Measurements from ENCODE around the gene HTRA1.

The HTRA1 gene

GRCh38 chr10:122461367-122461728 lies at the start of gene HTRA1:
TSS of gene HTRA1 (plus strand) at chr10:122461553. CDS start at chr10:122461653, 100 bp downstream.
- DNase-seq, result no peak

GRCh38 chr10:122413327-122413726 lies 48.0 kb upstream of the HTRA1 start:
- DNase-seq, result no peak

GRCh38 chr10:122417667-122418066 lies 43.7 kb upstream of the HTRA1 start:
- no peak for DNase-seq

GRCh38 chr10:122419016-122419415 lies 42.3 kb upstream of the HTRA1 start:
- no peak for DNase-seq

GRCh38 chr10:122419876-122420623 lies 41.3 kb upstream of the HTRA1 start:
- DNase-seq, result no peak

- no peak for DNase-seq
Observed at GRCh38 chr10:122420624-122421007, 40.7 kb upstream of the HTRA1 start.

GRCh38 chr10:122421054-122421625 lies 40.2 kb upstream of the HTRA1 start:
- DNase-seq, result no peak

- no peak for DNase-seq
Observed at GRCh38 chr10:122421742-122422141, 39.6 kb upstream of the HTRA1 start.

GRCh38 chr10:122422266-122422989 lies 38.9 kb upstream of the HTRA1 start:
- DNase-seq, result no peak

- no peak for DNase-seq
Observed at GRCh38 chr10:122424059-122424458, 37.3 kb upstream of the HTRA1 start.

- no peak for DNase-seq
Observed at GRCh38 chr10:122426829-122427228, 34.5 kb upstream of the HTRA1 start.

- no peak for DNase-seq
Observed at GRCh38 chr10:122427280-122427679, 34.1 kb upstream of the HTRA1 start.

GRCh38 chr10:122435212-122435827 lies 26.0 kb upstream of the HTRA1 start:
- no peak for DNase-seq

- no peak for DNase-seq
Observed at GRCh38 chr10:122441961-122442360, 19.4 kb upstream of the HTRA1 start.

GRCh38 chr10:122445469-122445868 lies 15.9 kb upstream of the HTRA1 start:
- DNase-seq, result no peak

GRCh38 chr10:122445904-122446303 lies 15.4 kb upstream of the HTRA1 start:
- DNase-seq, result no peak

GRCh38 chr10:122446668-122447423 lies 14.5 kb upstream of the HTRA1 start:
- DNase-seq, result no peak

GRCh38 chr10:122448600-122448999 lies 12.8 kb upstream of the HTRA1 start:
- no peak for DNase-seq

- DNase-seq, result no peak
Observed at GRCh38 chr10:122449153-122449552, 12.2 kb upstream of the HTRA1 start.

- no peak for DNase-seq
Observed at GRCh38 chr10:122450353-122450990, 10.9 kb upstream of the HTRA1 start.

- DNase-seq, result no peak
Observed at GRCh38 chr10:122454071-122454470, 7.3 kb upstream of the HTRA1 start.

- no peak for DNase-seq
Observed at GRCh38 chr10:122454603-122455080, 6.7 kb upstream of the HTRA1 start, which contains the start of gene ARMS2. TSS of gene ARMS2 (plus strand) at chr10:122454653. CDS start at chr10:122454728, 75 bp downstream.

Data from bone marrow (tissue), 2 donors.